Activated CD4-positive, alpha-beta T cell treated with anti-CD3 and anti-CD28 coated beads for 24 hours (primary cell): ENCODE measurements around the gene ADISSP.

Experiments
- DNase-seq, 2 donors: peaks; one replicate each; pipeline ENCODE4 v3.0.0-alpha.2; 2020; ENCODE audit warnings: low read depth in 2 of 2

Gene ADISSP

DNA sequence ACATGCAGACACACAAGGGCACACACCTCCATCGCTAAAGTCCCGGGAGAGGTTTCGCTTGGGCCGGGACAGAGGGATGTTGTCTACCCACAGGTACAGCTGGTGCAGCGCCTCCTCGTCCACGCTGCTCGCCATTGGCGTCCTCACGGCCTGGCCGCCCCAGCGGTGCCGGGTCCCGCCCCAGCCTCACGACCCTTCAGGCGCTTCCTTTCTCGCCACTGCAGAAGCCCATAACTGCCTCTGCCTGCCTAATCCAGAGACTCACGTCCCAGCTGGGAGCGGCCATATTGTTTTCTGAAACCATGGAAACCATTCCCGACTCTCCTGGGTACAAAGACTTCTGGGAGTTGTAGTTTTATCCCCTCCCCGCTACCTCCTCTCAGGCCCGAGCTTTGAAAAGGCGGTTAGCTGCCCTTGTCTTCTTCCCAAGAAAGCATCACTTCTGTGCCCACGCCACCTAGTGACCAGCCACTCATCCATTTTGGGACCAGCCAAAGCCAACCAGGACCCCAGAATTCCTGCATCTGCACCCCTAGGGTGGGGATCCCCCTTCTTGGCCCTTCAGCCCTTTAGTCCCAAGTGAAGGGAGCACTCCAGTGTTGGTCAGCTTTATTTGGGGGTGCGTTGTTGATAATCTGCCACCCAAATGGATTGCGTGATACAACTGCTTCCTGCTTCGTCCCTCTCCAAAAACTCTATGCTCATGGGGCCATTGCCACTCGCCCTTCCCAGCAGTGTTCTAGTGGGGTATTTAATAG lies 13.8 kb upstream of the ADISSP start, which contains the start of gene SPEF1:
Gene SPEF1, minus strand, starts transcription at position 296 of the 758 bp plus-strand sequence. Its CDS starts 161 bp downstream, at position 135.
- no peak for DNase-seq

DNA sequence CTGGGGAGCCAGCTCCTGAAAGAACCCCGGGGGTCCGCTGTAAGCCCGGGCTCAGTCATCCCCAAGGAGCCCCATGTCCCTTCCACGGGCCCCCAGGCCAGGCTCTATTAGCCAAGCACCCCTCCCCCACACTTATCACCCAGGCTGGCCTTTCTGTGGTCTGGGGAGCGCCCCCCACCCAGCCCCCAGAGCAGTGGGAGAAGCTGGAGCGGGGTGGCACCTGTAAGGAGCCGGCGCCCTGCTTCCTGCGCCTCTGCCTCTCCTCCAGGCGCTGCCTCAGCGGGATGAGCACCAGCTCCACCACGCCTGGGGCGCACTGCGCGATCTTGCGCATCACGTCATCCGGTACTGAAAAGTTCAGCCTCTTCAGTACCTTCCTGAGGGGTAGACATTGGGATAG lies 11.4 kb upstream of the ADISSP start:
- no peak for DNase-seq

DNA sequence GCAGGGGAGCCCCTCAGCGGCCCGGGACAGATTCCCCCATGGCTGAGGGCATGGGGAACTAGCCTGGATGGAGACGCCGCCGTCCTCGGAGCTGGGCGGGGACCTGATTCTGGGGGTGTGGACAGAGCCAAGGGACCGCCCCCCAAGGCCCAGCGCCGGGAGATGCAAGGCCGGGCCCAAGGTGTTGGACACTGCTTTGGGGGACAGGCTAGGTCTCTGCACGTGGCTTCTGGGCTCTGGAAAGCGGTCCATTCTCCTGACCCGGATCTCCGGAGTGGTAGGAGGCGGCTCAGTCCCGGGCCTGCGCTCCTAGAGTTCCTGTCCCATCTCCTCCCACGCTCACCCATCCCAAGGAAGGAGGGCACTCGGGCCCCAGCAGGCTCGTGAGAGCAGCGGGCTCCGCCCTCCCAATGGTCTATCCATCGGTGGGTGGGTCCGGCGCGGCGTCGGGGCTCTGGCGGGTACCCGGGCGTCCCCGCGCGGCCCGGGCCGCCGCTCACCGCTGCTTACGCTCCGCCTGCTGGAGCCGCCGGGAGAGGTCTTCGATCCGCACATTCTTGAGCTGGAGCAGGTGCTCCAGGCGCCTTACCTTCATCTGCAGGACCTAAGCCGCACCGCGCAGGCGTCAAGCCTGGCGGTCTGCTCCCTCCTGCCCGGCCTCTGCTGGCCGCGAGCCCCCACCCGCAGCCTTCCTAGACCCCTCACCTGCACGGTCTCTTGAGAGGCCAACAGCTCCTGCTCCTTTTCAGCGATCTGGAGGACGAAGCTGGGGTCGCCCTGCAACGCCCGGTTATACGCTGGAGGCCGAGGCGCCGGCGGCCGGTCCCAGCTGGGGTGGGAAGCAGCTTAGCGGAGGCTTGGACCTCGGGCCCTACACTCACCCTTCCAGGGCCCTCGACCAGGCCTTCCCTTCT lies 10.4 kb upstream of the ADISSP start:
- no peak for DNase-seq

DNA sequence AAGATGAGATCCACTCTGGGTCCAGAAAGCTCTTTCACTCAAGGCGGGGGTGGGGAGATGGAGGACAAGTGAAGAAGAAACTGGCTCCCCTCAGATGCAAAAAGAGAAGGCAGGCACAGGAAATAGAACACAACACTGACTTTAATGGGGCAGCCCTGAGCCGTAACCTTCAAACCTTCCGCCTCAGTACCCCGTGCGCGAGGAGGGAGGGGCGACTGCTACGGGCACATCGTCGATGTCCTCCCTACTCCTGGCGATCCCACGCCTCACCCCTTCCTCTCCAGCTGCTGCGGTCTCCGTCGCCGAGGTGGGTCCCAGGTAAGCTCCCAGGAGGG lies 9.8 kb upstream of the ADISSP start:
- no peak for DNase-seq

DNA sequence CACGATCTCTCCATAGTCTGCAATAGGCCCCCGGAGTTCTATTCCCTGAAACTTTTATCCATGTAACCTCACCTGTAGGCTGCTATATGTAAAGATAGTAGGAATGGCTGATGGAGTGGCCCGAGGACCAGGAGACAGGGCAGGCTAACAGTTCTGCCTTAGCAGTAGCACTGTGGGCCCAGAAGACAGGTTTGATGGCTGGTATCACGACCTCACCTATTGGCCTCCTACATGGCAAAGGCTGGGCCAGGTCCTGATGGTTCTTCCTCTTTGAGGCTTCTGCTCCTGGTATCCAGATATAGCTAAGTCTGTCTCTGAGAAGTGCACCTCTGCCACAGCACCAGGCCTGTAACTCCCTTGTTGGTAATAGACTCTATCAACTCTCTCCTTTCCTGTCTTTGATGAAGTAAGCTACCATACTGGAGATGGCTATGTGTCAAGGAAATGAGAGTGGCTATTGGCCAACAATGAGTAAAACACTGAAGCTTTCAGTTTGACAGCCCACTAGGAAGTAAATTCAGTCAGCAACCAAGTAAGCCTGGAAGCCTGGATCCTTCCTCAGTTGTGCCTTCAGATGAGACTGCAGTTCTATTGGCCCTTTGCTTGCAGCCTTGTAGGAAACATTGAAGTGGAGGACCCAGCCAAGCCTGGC lies 8.0 kb upstream of the ADISSP start:
- no peak for DNase-seq

DNA sequence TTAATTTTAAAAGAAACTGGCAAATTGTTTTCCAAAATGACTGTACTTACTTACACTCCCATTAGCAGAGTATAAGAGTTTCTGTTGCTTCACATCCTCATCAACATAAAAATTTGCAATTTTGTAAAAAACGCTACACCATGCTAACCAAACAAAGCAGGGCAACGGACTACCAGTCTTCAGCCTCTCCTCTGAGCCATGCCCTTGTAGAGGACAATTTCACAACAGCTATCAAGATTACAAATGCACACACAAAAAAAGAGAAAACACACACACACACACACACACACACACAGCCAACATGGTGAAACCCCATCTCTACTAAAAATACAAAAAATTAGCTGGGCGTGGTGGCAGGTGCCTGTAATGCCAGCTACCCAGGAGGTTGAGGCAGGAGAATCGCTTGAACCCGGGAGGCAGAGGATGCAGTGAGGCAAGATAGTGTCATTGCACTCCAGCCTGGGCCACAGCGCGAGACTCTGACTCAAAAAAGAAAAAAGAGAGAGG lies 4.1 kb upstream of the ADISSP start:
- DNase-seq = no peak

DNA sequence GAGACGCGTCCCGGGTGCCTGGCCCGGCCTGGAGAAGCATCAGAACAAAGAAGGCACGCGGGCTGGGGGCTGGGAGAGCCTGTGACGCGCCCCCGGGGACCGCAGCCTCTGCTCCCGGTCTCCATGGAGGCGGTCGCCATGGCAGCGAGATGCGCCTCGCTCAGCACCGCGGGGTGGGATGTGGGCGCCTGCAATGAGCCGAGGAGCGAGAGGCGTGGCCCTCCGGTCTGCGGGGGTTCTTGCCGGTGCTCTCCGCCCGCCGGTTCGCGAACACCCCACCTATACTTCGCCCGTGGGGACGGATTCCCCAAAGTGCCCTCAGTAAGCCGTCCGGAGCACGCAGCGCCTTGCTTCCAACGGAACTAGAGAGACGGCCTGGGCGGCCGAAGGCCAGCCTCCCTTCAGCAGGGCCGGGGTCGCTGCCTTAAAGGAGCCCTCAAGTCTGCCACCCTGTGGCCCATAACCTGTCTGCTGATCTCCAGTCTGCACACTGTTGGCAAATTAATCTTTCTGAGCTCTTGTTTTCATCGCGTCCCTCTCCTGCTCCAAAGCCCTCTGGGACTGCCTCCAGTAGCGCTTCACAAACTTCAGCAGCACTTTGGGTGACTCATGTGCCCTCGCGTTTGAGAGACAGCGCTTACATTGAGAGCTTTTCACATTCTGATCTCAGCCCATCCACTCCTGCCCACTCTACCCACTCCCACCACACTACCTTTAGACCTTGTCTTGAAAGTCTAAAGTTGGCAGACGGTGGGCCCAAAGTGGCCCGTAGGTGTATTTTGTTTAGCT lies 983 bp upstream of the ADISSP start:
- DNase-seq = peak; percentile 62 to 72

DNA sequence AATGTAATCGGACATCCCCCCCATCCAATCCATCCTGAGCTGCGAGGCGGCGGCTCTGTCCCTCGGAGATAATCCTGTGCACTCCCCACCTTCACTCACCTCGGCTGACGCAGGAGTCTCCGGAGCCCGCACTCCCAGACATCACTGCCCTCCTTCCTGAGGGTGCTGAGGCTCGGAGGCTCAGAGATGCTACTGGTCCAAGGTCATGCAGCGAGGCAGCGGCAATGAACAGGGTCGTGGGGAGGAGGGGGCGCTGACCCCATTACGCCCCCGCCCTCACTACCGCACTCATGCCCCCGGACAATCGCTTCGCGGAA lies 485 bp downstream of the ADISSP start:
- DNase-seq = no peak

DNA sequence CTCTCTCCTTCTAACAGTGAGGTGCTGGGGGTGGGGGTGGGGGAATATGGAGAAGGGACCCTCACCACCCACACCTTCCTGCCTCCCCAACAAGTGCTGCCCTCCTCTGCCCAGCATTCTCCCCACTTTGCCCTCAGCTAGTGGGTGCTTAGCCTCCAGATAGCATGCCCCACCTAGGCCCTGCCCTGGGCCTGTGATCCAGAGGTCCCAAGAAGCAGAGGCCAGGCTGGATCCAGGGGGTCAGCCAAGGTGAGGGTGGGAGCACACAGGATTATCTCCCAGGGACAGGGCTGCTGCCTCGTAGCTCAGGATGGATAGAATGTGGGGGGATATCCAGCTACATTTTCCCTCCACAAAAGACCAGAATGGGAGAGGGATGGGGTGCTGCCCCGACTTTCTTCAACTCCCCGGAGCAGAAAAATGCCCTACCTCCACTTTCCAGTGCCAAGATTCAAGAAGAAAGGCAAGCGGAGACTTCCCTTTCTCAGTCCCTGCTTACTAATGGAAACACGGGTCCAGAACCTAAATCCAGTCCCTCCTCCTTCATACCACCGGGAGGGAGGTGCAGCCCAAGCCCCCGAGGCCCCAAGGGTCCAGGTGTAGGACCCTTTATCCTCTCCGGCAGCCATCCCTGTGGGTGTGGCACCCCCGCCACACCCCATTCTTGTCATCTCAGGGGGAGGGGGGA lies 987 bp downstream of the ADISSP start:
- no peak for DNase-seq

DNA sequence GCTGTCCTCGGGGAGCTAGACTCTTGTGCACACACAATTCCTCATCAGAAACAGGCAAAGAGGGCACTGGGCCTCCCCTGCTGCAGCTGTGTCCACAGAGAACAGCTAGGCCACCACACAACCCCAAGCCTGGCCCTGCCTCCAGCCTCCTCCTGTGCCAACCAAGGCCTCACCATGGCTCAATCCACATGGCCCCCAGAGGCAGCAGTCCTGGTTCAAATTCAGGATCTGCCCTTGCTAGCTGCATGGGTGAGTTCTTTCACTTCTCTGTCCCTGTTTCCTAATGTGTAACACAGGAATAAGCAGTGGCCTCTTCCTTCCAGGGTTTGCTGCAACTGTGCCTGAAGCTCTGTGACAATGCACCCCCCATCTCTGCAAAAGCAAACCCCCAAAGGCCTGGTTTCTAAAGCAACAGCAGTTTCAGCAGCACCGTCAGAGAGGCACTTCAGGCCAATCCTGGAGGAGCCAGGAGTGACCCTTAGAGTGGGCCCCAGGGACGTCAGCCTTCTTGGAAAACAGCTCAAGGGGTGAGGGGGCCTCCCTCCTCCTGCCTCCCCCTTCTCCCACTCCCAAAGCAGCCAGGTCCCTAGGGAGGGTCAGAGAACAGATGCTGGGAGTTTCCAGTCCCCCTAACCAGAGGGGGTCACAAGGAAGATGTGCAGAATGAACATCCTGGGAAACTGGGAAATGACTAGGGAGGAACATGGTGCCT lies 2.2 kb downstream of the ADISSP start:
- DNase-seq = no peak

DNA sequence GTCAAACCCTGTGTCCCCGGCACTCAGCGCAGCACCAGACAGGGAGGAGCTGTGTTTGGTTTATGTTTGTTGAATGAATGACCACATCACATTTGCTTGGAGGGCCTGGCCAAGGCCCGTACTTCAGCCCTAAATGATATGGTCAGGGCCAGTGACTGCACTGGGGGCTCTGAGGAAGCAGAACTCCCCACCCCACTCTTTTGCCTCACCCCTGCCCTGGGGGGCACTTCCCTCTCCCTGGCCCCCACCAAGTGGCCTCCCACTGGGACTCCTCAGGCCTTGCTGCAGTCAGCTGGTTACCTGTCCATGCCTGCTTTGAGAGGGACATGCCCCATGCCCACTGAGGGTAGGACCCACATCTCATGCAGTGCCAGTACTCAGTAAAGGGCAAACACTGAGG lies 2.9 kb downstream of the ADISSP start:
- no peak for DNase-seq

DNA sequence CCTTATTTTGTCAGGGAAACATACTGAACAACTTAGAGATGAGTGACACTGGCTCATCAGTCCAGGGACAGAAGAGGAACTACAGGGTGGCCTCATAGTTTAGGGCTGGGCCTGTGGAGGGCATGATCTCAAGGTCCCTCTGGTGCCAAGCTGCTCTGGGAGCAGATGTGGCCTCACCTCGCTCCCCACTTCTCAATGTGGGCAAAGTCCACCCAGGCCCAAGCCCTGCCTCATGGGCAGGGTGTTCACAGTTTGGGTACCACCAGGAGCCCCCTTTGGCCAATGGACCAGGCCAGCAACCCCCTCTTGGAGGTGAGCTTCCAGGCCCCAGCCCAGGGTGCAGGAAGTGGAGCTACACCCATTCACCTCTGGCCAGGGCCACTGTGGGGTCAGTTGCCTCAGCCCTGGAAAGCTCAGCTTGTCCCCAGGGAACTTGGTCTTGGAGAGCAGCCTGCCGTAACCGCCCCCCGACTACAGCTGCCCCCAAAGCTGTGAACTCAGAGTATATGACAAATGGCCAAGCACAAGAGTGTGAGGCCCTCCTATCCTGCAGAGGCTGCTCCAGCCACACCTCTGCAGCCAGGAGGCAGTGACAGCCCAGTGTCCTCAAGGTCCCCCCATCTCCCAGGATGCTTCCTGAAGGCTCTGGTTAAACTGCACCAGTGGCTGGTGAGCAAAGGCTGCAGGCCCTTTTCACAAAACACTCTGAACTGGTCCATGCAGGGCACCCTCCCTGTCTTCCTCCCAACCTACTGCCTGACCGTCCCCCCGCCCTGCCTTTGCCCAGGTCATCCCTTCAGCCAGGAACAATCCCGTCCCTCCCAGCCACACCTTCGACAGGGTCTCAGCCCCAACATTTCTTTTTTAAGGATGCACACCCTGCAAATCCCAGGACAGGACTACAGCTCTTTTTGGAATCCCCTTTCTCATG lies 3.6 kb downstream of the ADISSP start:
- no peak for DNase-seq

DNA sequence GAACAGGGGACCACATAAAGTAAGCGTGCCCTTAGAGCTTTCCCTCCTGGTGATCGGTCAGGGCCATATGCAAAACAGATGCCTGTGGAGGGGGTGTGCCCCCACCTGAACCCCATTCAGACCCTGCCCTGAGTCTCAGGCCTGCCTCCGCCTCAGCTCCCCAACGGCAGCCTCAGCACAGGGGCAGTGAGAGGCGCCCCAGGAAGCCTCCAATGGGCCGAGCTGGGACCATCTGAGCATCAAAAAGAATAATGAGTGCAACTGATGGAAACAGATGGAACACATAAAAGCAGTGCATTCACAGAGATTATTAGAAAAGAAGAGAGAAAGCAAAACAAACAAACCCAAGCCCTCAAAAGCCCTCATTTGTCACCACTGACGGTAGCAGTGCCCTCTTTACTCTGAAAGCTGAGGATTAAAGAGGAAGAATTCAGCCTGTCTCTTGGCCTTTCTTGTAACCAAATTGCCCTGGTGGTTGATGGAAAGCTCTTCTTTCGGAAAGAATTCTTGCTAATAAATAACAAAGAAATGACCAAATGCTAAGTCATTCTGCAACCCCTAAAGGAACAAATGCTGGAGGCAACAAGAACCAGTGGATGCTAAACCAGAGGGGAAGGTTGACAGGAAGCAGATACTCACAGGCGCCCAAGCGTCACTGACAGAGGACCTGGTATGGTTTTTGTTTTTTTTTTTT lies 6.8 kb downstream of the ADISSP start:
- DNase-seq = no peak

DNA sequence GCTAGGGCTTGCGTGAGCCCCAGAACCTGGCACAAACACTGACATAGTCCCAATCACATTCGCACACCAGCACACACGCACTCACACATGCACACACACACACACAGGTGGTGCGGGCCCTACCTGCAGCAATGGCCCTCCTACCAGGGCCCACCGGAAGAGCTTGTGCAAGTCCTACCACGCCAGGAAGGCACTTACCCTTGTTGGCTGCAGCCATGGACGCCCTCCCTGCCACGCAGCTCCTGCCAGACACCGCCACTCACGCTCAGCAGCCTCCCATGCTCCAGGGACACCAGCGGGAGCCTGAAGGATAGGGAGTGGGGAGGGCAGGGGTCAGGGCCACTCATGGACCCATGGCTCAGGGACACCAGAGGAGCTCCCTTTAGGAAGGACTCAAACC lies 7.7 kb downstream of the ADISSP start:
- DNase-seq = no peak

DNA sequence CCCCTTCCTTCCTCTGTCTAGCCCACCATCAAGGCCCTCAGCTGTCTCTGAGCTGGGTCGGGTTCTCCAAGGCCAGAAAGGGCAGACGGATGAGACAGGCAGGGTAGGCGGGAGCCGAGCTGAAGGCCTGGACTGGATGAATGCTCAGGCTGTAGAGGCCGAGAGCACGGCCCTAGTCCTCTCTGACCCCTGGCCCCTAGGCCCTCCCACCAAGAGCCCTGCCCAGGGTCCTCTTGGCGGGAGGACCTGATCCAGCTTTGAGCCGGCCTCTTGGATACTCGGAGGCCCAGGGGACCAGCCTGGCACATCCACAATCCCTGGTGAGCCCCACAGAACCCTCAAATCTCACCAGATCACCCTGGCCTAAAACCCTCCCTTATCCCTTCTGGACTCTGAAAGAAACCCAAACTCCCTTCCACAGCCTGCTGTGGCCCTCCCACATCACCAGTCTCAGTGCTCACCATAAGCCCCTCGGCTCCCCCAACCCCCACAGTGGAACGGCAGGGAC lies 8.2 kb downstream of the ADISSP start:
- no peak for DNase-seq

DNA sequence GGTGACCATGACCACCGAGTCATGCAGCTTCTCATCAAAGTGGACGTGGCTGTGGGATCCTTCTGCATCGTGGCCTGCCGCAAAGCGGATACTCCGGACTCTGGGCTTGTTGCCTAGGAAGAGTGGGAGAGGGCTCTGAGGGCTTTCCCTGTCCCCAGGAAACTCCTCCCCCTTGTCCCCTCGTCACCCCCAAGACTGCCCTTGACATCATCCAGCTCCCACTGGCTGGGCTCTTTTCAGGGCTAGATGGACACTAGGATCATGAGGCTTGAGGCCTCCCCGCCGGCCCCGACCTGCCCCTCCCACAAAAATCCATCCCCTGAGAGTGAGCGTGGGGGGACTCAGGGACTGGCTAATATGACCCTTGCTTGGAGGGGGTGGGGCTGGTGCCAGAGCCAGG lies 9.0 kb downstream of the ADISSP start:
- DNase-seq = no peak

DNA sequence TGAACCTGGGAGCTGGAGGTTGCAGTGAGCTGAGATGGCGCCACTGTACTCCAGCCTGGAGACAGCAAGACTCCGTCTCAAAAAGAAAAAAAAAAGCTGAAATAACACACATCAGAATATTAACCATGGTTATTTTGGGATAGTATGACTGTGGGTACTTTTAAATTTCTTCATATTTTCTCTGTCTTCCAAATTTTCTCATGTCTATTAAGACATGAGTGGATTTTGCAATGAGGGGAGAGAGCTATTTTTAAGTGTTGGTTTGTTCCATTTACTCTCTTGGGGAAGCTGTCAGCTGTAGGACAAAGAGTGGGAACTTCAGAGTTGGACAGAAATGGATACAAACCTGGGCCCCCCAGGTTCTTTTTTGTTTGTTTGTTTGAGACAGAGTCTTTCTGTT lies 10.3 kb downstream of the ADISSP start:
- no peak for DNase-seq

DNA sequence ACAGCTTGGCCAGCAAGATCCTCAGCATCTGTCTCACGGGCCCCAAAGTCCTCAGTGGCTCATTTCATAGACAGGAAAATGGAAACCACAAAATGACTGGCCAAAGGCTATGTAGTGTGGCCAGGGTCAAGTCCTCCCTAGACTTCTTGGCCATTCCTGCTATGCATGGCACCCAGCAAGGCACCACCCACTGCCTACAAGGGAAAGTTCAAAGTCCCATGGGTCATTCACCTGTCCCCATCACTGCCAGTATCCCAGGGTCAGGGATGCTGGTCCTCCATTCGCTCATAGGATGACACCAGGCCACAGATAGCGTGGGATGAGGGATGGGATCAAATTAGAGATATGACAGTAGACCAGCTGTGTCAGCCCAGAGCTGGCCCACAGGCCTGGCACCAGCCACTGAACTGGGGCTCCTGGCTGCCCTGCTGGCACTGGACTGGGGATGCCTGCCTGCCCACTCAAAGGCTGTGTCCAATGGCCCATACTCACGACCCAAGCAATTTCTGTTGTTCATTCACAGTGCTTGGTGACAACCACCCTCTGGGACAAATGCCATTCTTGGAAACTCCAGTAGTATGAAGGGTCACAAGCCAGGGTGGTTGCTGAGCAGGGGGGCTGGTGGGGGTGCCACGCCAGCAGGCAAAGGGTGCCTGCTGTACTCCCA lies 11.6 kb downstream of the ADISSP start:
- DNase-seq = no peak
